ENCODE results near the gene AFAP1L2.
"Not testable (repeated sequence)": the region's sequence is repeated elsewhere in the genome, so short reads cannot be mapped to it uniquely, and the experiment has no call there.

The AFAP1L2 gene

DNA sequence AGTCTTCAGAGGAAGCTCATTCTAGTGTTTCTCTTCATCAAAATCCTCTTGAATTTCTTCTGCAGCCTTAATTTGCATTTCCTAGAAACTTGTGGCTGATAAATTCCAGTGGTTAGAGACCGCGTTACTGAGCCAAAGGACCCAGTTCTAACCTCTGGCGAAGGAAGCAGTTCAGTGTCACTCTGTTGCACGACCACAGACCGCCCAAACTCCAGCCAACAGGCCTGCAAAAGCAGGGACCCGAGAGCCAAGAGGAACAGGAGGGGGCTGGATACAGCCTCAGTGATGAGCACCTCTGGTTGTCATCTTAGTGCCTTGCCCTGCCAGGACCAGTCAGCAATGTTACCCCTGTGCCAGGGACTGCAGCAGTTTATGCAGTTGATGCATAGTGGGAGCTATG lies 70.0 kb downstream of the AFAP1L2 start:
- DNase-seq: no peak

DNA sequence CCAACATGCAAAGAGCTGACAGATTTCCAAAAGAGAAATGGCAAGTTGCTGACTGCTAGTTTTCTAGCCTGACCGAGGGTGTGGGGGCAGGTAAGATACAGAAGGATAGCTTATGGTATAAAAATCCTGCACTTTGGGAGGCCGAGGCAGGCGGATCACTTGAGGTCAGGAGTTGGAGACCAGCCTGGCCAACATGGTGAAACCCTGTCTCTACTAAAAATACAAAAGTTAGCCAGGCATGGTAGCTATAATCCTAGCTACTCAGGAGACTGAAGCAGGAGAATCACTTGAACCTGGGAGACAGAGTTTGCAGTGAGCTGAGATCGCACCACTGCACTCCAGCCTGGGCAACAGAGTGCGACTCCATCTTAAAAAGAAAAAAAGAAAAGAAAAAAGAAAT lies 70.9 kb downstream of the AFAP1L2 start:
- not testable (repeated sequence) for DNase-seq

DNA sequence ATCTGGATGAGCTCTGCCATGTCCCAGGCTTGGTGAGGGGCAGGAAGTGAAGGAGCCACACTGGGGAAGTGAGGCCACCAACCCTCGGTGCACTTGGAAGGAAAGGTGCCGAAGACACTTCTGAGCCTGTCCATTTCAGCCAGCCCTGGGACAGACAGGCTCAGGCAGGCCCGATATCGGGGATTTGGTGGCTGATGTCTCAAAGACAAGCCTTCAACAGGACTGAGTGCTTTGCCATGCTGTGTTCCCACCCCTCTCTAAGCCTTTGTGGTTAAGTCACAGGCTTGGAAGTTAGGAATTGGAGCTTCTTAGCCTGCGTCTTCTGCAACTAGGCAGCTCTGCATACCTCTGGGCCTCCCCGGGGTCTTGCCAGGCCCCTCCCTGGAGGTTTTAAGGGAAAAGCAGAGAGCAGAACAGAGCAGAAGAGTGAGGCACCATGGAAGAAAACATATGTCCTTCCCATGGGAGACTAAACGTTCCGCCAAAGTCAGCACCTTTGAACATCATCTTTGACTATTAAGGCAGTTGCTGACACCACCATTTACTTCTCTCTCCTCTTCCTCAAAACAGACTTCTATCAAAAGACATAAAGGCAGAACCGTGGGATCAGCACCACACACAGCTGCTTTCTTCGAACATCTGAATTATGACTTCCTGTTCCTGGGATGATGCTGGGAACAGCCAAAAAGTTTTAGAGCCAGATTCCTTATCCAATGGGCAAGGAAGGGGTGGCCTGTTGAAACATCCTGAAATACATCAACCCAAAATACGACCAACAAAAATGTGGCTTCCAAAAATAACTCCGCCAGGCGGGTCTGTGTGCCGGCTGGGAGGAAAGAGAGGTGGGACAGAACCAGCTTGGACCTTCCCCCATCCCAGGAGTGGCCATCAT lies 71.8 kb downstream of the AFAP1L2 start:
- no peak for DNase-seq

DNA sequence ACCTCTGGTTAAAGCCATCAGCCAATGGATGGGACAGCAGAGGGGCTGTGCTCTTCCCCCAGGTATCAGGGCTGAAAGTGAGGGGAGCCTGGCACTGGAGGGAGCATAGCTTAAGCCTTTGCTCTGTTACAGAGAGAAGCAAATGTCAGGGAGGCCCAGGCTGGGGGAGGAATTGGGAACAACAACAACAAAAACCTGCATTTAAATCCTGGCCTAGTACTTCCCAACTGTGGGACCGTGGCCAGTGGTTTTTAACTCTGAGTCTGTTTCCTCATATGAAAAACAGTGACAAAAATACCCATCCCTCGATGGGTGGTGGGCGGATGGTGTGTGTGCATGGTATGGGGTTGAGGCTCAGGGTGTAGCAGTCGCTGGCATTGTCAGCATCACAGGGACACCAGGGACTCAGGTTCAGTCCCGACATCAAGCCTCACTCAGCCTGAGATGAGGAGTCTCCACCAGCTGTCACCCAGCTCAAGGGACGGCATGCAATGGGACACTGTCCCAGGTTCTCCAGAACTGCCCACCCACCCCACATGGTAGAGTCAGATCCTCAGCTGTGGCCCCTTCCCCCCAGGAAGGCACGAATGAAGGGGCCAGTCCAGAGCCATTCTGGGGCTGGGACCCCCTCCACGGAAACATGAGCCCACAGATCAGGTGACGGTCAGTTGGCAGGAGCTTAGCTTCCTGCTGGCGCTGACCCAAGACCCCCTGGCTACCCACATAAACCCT lies 74.5 kb downstream of the AFAP1L2 start:
- DNase-seq: no peak

DNA sequence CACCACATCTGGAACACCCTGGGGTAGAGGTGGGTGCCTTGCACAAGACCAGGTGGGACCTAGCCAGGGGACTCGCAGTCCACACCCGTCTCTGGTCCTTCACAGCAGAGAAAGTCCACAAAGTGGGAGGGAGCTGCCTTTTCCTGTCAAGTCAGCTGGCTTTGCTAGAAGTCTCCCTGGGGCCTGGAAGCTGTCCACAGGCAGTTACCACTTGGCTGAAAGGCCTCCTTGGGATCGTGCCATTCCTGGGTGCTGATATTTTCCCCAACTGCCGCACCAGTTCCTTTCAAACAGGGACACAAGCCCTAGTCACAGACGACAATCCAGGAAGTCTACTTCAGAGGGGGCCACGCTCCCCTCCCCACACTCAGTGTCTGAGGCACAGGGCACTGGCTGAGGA lies 75.4 kb downstream of the AFAP1L2 start:
- no peak for DNase-seq

DNA sequence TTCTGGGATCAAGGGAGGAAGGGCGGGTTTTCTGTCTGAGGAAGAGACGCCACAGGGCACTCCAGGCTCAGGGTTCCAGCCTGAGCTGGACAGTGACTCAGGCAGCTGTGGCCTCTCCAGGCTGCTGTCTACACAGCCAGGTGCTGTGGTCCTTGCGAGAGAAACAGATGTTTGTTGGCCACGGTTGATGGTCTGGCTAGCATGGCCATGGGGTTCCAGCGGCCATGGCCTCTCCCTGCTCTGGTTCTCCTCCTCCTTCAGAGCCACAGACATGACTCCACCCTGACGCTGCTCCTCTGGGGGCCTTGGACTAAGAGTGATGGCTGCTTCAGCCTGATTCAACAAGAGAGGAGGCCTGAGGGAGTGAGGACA lies 75.9 kb downstream of the AFAP1L2 start:
- no peak for DNase-seq

DNA sequence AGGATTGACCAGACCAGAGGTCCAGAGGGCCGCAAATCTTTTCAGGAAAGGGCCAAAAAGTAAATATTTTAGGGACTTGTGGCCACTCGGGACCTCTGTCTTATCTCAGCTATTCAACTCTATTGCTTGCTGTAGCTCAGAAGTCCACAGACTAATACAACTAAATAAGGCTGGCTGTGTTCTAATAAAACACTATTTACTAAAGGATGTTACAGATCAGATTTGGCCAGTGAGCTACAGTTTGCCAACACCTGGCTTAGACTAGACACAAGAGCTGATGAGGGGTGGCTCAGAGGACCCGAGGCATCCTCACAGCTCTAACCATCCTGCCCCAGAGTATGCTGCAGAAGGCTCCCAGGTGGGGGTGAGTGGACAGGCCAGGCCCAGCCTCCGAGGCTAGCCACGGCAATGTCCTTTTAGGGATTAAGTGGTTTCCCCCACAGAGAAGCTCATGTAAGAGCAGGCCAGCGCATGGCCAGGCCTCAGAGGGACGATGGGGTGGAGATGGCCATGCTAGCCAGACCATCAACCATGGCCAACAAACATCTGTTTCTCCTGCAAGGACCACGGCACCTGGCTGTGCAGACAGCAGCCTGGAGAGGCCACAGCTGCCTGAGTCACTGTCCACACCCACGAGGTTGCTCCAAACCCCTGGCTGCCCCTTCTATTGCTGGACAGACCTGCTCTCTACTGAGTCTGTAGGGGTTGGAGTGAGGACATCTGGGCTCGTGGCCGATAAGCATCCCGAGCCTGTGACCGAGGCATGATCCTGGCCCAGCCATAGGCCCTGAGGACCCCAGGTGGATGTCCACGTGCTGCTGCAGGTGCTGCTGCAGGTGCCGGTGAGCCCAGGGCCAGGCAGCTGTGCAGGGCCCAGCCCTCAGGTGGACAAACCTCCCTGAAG lies 76.5 kb downstream of the AFAP1L2 start:
- DNase-seq: no peak

DNA sequence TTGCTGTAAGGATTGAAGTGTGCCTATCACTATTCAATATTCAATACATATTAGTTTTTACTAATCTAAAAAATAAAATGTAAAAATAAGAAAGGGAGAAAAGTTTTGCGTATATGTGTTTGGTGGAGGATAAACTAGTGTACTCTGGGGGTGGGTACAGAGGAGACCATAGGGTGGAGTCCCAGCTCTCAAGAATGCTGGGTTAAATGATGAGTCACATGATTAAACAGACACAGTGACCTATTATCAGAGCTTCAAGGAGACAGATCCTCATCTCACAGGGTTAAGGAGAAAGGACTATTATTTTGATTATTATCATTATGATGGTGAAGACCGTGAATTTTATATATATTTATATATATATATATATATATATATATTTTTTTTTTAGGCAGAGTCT lies 77.5 kb downstream of the AFAP1L2 start:
- no peak for DNase-seq

DNA sequence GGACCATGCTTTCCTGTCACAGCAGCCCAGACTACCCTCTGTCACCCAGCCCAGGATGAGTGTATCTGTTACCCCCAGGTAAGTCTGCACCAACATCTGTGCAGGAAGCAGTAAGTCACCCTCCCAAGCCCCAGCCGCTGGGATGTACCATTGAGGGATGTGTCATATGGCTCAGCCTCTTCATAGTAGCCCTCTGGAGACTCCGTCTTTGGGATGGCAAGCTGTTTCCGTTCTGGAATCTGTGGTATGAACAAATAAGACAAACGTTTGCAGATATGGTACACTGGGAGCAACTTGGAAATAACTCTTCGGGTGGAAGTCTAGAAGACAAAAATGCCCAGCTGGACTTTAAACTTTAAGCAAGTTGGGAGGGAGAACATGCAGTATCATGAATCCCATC lies 81.3 kb downstream of the AFAP1L2 start:
- no peak for DNase-seq

DNA sequence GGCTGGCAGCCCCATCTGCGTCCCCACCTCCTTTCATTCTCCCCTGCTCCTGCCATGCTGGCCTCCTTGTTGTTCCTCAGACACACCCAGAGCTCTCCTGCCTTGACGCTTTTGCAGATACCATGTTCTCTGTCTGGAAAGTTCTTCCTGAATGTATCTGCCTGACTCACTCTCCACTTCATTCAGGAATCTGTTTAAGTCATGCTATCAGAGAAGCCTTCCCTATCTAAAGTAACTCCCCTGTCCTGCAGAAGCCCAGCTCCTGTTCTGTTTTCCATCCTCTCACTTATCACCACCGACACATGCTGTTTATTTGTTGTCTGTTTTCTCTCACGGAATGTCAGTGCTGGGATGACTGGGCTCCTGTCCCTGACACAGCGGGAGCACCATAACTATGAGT lies 82.0 kb downstream of the AFAP1L2 start:
- no peak for DNase-seq

DNA sequence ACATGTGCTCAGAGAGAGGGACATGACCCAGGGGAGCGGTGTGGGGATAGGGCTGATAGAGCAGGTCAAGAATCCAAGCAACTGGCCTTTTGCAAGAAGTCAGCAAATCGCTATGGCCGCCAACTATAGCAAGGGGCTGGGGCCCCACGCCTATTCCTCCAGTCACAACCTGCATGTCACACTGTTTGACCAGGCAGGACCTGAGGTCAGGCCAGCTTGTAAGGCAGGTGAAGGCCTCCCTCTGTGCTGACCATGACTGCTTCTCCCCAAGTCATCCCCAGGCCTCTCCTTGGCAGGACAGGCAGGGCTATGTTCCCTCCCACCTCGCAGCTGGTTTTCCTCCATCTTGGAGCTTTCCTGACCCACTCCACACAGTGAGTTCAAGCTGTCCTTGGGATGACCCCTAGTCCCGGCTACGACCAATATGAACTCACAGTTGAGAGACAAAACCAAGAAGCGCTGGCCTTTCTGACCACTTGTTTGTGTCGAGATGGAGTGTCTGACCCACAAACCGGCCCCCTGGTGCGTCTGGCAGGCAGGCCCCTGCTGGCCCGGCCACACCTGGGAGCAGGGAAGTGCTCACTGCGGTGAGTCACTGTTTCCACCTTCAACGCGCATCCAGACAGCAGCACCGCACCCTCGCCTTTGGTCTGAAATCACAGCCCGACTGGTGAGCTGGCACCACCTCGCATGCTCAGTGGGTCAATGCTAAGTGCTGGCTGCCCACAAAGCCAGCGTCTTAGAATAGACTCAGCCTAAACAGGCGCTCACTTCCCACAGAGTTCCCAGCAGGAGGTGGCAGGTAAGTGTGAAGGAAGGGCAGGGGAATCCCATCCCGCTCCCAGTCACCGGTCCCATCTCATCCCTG lies 83.8 kb downstream of the AFAP1L2 start:
- DNase-seq: no peak

DNA sequence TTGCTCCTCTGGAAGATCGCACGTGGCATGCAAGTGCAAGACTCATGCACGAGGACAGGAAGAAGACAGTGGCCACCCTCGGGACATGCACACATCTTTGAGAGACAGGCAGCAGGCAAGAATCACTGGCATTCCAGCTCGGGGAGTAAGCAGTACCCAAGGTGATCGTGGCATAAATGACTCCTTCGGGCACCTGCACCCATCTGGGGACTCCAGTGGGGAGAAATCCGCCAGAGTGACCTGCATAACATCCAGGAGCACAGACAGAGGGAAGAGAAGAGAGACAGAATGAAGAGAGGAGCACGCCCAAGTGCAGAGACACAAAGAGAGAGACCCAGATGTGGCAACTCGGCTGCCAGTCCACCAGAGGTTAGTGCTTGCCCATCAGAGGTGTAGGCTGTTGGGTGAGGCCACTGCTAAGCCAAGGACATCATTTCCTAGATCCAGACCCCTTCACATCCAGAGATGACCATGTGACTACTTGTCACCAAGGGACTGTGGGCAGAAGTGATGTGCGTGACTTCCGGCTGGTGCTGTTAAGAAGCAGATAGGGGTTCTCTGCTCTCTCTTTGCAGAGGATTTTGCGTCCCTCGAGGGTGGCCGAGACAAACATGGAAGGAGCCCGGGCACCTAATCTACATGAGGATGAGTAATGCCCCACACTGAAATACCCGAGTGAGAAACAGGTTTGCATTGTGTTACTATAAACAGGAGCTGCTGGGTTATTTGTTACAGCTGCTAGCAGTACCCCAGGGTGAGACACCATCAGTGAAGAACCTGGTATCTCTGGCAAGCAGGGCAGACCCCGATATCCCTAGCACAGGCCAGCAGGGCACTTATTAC lies 84.7 kb downstream of the AFAP1L2 start:
- no peak for DNase-seq

DNA sequence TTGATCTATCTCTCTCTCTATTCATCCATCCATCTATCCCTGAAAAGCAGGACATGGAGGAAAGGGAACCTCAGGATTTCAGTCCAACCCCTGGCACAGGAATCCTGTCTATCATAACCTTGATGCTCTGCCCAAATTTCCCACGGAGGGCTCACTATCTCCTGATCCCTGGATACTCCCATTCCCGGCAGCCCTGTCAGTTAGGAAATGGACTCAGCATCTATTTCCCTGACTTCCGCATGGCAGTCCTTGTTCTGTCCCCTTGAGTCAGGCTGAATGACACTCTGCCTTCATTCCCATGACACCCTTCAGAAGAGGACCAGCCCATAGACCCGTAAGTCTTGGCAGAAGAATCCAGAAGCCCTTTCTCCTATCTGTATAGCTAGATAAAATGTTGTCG lies 87.6 kb downstream of the AFAP1L2 start:
- DNase-seq: no peak

DNA sequence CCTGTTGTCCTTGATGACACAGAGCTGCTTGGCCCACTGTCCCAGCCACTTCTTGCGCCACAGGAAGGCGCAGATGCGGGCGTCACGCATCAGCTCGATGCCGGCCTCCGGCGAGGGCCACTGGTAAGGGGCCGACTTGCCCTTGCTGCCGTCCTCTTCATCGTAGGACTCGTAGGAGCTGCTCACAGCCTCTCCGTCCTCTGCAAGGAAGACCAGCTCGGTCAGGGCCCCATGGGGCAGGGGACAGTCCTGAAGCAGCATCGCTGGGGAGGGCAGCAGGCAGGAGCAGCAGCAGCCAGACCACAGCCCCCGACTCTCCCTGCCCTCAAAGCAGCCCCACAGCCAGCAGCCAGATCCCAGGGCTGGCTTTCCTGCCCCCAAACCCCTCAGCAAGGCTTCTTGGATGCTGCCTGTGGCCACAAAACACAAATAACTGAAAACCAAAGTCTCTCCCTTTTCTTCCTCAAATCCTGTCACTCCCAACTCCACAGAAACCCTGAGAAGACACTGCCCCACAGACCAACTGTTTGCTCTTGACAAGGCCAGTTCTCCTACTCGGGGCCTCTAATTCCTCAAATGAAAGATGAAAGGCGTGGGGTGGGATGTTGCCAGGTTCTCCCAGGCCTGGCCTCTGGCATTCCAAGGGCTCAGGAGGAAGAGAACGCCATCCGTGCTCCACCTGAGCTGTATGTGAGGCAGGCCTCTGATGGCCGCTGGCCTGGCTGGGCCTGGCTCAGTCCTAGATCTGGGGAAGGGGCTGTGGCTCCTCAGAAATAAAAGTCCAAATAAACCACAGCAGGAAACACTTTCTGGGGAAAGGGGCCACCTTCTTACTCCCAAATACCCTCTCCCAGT lies 88.5 kb downstream of the AFAP1L2 start:
- DNase-seq: no peak

DNA sequence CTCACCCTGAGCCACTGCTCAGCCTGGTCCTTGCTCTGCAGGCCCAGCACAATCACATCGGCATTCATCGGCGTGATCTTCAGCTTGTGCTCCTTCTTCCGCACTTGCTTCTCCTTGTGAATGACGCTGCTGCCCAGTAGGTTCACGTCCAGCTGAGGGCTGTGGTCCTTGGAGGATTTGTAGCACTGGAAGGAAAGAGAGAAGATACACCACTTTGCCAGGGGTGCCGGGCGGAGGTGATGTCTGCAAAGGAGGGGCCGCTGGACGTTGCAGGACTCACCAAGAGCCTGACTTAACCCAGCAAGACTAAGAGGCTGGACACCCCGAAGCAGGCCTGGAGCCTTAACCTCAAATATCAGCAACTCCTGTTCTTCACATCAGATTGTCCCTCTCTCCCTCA lies 90.4 kb downstream of the AFAP1L2 start:
- no peak for DNase-seq

DNA sequence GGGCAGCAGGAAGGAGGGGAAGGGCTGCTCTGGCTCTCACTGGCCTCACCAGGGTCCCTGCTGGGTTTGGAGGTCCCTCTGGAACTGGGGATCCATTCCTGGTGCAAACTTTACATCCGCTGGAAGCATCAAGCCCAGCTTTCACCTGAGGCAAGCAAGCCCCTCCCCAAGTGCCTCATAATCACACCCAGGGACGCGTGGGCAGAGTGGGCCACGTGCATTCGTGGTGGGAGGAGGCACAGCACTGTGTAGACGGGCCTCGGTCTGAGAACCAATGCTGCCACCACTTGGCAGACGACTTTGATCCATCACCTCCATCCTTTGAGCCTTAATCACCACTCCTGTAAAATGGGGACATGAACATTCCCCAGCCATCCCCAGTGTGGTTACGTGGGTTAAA lies 91.2 kb downstream of the AFAP1L2 start:
- DNase-seq: no peak

DNA sequence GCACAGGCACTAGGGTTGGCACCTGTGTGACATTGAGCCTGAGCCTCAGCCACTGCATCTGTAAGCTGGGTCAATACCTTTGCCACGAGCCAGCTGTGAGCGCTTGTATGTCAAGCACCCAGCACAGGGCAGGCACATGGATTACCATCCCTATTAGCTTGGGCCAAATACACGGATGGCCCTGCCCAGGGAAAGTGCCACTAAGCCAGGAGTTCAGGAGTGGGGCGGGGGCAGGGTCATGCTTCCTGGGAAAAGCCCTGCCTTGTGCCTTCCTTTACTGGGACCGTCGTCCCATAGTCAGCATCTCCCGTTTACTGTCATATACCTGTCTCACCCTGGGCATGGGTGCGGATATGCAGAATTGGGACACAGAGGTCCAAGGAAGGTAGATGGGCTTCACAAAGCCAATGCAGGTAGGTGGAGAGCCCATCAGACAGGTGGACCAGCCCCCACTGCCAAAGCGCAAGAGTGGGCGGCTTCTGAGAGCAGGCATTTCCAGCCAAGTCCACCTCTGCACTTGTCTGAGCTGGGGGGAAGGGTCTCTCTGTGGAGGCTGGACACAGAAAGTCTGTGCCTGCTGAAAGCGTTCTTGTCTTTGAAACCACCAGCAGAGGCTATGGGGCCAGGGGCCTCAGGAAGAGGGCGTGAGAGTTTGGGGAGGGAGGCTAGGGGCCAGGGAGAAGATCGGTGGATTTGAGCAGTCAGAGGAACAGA lies 92.6 kb downstream of the AFAP1L2 start:
- no peak for DNase-seq

DNA sequence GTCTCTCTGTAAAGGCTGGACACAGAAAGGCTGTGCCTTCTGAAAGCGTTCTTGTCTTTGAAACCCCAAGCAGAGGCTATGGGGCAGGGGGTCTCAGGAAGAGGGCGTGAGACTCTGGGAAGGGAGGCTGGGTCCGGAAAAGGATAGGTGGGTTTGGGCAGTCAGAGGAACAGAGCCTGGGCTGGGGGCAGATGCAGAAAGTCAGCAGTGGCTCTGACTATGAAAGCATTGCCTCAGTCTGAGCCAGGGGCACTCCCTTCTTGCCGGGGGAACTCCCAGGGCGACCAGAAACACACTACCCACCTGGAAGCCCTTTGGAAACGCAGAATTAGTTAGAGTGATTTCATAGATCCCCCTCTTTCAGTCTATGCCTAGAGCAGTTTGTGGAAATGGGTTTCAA lies 93.3 kb downstream of the AFAP1L2 start:
- no peak for DNase-seq

DNA sequence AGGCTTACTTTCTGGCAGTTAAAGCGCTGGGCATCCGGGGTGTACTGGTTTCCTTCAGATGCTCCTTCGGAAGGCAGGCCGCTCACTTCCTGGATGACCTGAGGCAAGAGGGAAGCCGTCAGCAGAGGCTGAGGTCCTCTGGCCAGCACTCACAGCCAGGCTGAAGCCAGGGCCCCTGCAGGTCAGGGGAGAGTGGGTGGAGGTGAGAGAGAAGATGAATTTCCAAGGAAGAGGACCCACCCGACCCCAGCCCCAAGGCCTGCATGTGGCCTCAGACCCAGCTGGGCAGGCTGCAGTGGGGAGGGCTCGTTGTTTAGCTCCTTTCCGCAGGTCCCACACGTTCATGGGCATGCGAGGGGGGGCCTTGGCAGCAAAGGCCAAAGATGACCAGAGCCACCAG lies 94.0 kb downstream of the AFAP1L2 start:
- DNase-seq: no peak

DNA sequence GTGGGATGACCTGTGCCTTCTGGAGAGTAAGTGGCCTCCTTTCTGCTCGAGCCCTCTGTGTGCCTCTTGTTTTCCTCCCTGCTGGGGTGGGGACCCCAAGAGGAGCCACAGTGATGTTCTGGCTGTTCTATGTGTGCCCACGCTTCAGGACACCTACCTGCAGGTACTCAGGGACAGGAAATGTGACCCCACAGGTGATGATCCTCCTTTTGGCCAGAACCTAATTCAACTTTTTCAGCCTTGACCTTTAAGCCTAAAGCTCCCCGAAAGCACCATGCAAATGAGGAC lies 95.0 kb downstream of the AFAP1L2 start:
- no peak for DNase-seq

Measured in NCI-H748 treated with DMSO at 0.1 percent for 48 hours (cell line).